ENCODE results near the gene SEC63.
"Not testable (repeated sequence)": the region's sequence is repeated elsewhere in the genome, so short reads cannot be mapped to it uniquely, and the experiment has no call there.

Gene SEC63

GRCh38 chr6:107976155-107976783 lies 18.3 kb upstream of the SEC63 start:
- no peak for DNase-seq (ENCODE audit: low spot score)

GRCh38 chr6:107973594-107973993 lies 15.6 kb upstream of the SEC63 start:
- DNase-seq (ENCODE audit: low spot score), result no peak

GRCh38 chr6:107972413-107973096 lies 14.5 kb upstream of the SEC63 start:
- DNase-seq (ENCODE audit: low spot score), result peak; percentile 99

GRCh38 chr6:107971181-107971580 lies 13.2 kb upstream of the SEC63 start:
- no peak for DNase-seq (ENCODE audit: low spot score)

GRCh38 chr6:107970255-107970654 lies 12.2 kb upstream of the SEC63 start:
- DNase-seq (ENCODE audit: low spot score), result no peak

GRCh38 chr6:107968081-107968480 lies 10.1 kb upstream of the SEC63 start:
- DNase-seq (ENCODE audit: low spot score), result peak; percentile 31

GRCh38 chr6:107965746-107966145 lies 7.7 kb upstream of the SEC63 start:
- DNase-seq (ENCODE audit: low spot score), result no peak

GRCh38 chr6:107962723-107963122 lies 4.7 kb upstream of the SEC63 start:
- no peak for DNase-seq (ENCODE audit: low spot score)

- no peak for DNase-seq (ENCODE audit: low spot score)
Measured at GRCh38 chr6:107959392-107959791, 1.4 kb upstream of the SEC63 start.

GRCh38 chr6:107958689-107959362 lies 818 bp upstream of the SEC63 start:
- not testable (repeated sequence) for DNase-seq (ENCODE audit: low spot score)

GRCh38 chr6:107957308-107957908 lies 600 bp downstream of the SEC63 start:
- peak; percentile 22 for DNase-seq (ENCODE audit: low spot score)

- no peak for DNase-seq (ENCODE audit: low spot score)
Measured at GRCh38 chr6:107956586-107957307, 1.3 kb downstream of the SEC63 start.

GRCh38 chr6:107956181-107956580 lies 1.8 kb downstream of the SEC63 start:
- DNase-seq (ENCODE audit: low spot score), result no peak

GRCh38 chr6:107953858-107954414 lies 4.1 kb downstream of the SEC63 start:
- not testable (repeated sequence) for DNase-seq (ENCODE audit: low spot score)

- no peak for DNase-seq (ENCODE audit: low spot score)
Measured at GRCh38 chr6:107943626-107944439, 14.2 kb downstream of the SEC63 start.

GRCh38 chr6:107942142-107942541 lies 15.9 kb downstream of the SEC63 start:
- DNase-seq (ENCODE audit: low spot score), result no peak

GRCh38 chr6:107941627-107942026 lies 16.4 kb downstream of the SEC63 start:
- DNase-seq (ENCODE audit: low spot score), result peak; percentile 81

GRCh38 chr6:107941199-107941598 lies 16.8 kb downstream of the SEC63 start:
- DNase-seq (ENCODE audit: low spot score), result no peak

- not testable (repeated sequence) for DNase-seq (ENCODE audit: low spot score)
Measured at GRCh38 chr6:107936910-107937292, 21.1 kb downstream of the SEC63 start.

- DNase-seq (ENCODE audit: low spot score), result no peak
Measured at GRCh38 chr6:107936162-107936909, 21.7 kb downstream of the SEC63 start.
